ENCODE measurements around the gene CR1L.
"Not testable (repeated sequence)": the region's sequence is repeated elsewhere in the genome, so short reads cannot be mapped to it uniquely, and the experiment has no call there.

Gene CR1L

GRCh38 chr1:207644852-207645634 is at the start of gene CR1L:
CR1L (plus strand) TSS chr1:207645133; CDS start chr1:207645234, 101 bp downstream.
- DNase-seq (ENCODE audit: extremely low read depth in 1 of 2, low read depth in 1 of 2) = peak; percentile 60 to 62

- no peak for DNase-seq (ENCODE audit: extremely low read depth in 1 of 2, low read depth in 1 of 2)
Measured at GRCh38 chr1:207603777-207604176, 41.2 kb upstream of the CR1L start.

GRCh38 chr1:207605444-207606361 is 39.2 kb upstream of the CR1L start:
- DNase-seq (ENCODE audit: extremely low read depth in 1 of 2, low read depth in 1 of 2) = no peak

- DNase-seq (ENCODE audit: extremely low read depth in 1 of 2, low read depth in 1 of 2) = no peak
Measured at GRCh38 chr1:207606362-207606755, 38.6 kb upstream of the CR1L start.

- no peak for DNase-seq (ENCODE audit: extremely low read depth in 1 of 2, low read depth in 1 of 2)
Measured at GRCh38 chr1:207612762-207613161, 32.2 kb upstream of the CR1L start.

GRCh38 chr1:207619871-207620542 is 24.9 kb upstream of the CR1L start:
- DNase-seq (ENCODE audit: extremely low read depth in 1 of 2, low read depth in 1 of 2) = no peak

- no peak for DNase-seq (ENCODE audit: extremely low read depth in 1 of 2, low read depth in 1 of 2)
Measured at GRCh38 chr1:207620543-207620893, 24.4 kb upstream of the CR1L start.

GRCh38 chr1:207625504-207626071 is 19.3 kb upstream of the CR1L start:
- DNase-seq (ENCODE audit: extremely low read depth in 1 of 2, low read depth in 1 of 2) = not testable (repeated sequence)

GRCh38 chr1:207626972-207627337 is 18.0 kb upstream of the CR1L start:
- DNase-seq (ENCODE audit: extremely low read depth in 1 of 2, low read depth in 1 of 2) = no peak

- no peak for DNase-seq (ENCODE audit: extremely low read depth in 1 of 2, low read depth in 1 of 2)
Measured at GRCh38 chr1:207627496-207627895, 17.4 kb upstream of the CR1L start.

- DNase-seq (ENCODE audit: extremely low read depth in 1 of 2, low read depth in 1 of 2) = no peak
Measured at GRCh38 chr1:207628776-207629175, 16.2 kb upstream of the CR1L start.

GRCh38 chr1:207631137-207631536 is 13.8 kb upstream of the CR1L start:
- no peak for DNase-seq (ENCODE audit: extremely low read depth in 1 of 2, low read depth in 1 of 2)

GRCh38 chr1:207633226-207633625 is 11.7 kb upstream of the CR1L start:
- DNase-seq (ENCODE audit: extremely low read depth in 1 of 2, low read depth in 1 of 2) = no peak

GRCh38 chr1:207633699-207634289 is 11.1 kb upstream of the CR1L start:
- DNase-seq (ENCODE audit: extremely low read depth in 1 of 2, low read depth in 1 of 2) = not testable (repeated sequence)

- DNase-seq (ENCODE audit: extremely low read depth in 1 of 2, low read depth in 1 of 2) = not testable (repeated sequence)
Measured at GRCh38 chr1:207634293-207634692, 10.6 kb upstream of the CR1L start.

GRCh38 chr1:207635569-207636186 is 9.3 kb upstream of the CR1L start:
- DNase-seq (ENCODE audit: extremely low read depth in 1 of 2, low read depth in 1 of 2) = not testable (repeated sequence)

GRCh38 chr1:207638487-207639145 is 6.3 kb upstream of the CR1L start:
- DNase-seq (ENCODE audit: extremely low read depth in 1 of 2, low read depth in 1 of 2) = not testable (repeated sequence)

- DNase-seq (ENCODE audit: extremely low read depth in 1 of 2, low read depth in 1 of 2) = not testable (repeated sequence)
Measured at GRCh38 chr1:207639362-207639761, 5.6 kb upstream of the CR1L start.

GRCh38 chr1:207644166-207644851 is 624 bp upstream of the CR1L start:
- DNase-seq (ENCODE audit: extremely low read depth in 1 of 2, low read depth in 1 of 2) = no peak
